ENCODE measurements around the gene CD84. TPM values are rescaled to one million over a fixed set of nuclear protein-coding genes. Genes with fewer than 3 reads are reported as not detected.
A peak's percentile ranks its signal among the peaks of the same experiment; 100 is the strongest.

The CD84 gene
- total RNA-seq, 2 experiments from 2014 or later: 22.2 to 23.4 TPM

DNA sequence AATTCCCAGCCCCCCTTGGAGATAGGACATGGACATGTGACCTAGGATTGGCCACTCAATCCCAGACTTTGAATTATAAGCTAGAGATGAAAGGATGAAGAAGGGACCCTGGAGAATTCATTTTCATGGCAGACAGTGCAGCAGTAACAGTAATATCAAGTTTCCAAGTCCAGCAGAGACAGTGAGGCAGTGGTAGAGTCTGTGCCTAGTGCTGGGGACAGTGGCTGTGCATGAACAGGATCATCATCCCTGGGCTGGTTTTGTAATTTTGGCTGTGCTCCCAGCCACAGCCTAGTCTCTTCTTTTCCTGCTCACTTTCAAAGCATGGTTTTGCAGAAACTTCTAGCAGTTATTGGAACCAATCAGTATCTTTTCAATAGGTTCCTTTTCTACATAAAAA, 29.6 kb upstream of the CD84 start:
- Histone ChIP-seq H3K4me2 (ENCODE audit: low read length) (peak overlapping the region; percentile 9; the same call in 1 of the 2 replicates), H3K4me1 (ENCODE audit: insufficient read depth, low read length, poor library complexity, severe bottlenecking) (peaks cover 60% of the 10 kb centered on the region), H3K79me2 (ENCODE audit: insufficient read depth, low read depth, low read length) (no peaks in the 10 kb centered on the region), H3K4me3 (ENCODE audit: low read depth, low read length, poor library complexity, severe bottlenecking) (no peak overlapping the region), H3K36me3 (ENCODE audit: insufficient read depth, low read length) (peaks cover 7% of the 10 kb centered on the region; the same call in 1 of the 2 replicates), H3K9me2 (ENCODE audit: insufficient read depth, low read length) (no peaks in the 10 kb centered on the region), H4K20me1 (ENCODE audit: insufficient read depth, low read length) (no peaks in the 10 kb centered on the region), H3K27ac (ENCODE audit: low read depth, low read length, poor library complexity, severe bottlenecking) (no peak overlapping the region), H2AFZ (ENCODE audit: low read length) (peak overlapping the region; percentile 47; the same call in 1 of the 2 replicates), H3K9me3 (ENCODE audit: low read length) (peaks cover 18% of the 10 kb centered on the region; the same call in 1 of the 2 replicates)
- intact Hi-C loops (cut with micrococcal nuclease; ENCODE audit: unreplicated experiment): loop anchor here (5.0 kb wide), 2 partner anchors 267 to 407 kb away; partner anchors contain the start of genes COPA and NCSTN
- ChIA-PET POLR2A (interaction anchor here (0.6 to 2.7 kb wide), 11 partner anchors 10 to 232 kb away, joined by 3 to 17 read pairs (median 4); no protein-coding TSS in a partner anchor), CTCF (ENCODE audit: unreplicated experiment) (interaction anchor here (1.6 to 2.7 kb wide), 3 partner anchors 66 to 233 kb away, joined by 5 to 9 read pairs (median 6); no protein-coding TSS in a partner anchor)
- BruUV-seq (replicated peaks): no TSS peak
- no peak for TF ChIP-seq EZH2phosphoT487 (IDR thresholded peaks at IDR 0.05; ENCODE audit: borderline replicate concordance, low read depth, low read length)
- TF ChIP-seq, protein P1, sequence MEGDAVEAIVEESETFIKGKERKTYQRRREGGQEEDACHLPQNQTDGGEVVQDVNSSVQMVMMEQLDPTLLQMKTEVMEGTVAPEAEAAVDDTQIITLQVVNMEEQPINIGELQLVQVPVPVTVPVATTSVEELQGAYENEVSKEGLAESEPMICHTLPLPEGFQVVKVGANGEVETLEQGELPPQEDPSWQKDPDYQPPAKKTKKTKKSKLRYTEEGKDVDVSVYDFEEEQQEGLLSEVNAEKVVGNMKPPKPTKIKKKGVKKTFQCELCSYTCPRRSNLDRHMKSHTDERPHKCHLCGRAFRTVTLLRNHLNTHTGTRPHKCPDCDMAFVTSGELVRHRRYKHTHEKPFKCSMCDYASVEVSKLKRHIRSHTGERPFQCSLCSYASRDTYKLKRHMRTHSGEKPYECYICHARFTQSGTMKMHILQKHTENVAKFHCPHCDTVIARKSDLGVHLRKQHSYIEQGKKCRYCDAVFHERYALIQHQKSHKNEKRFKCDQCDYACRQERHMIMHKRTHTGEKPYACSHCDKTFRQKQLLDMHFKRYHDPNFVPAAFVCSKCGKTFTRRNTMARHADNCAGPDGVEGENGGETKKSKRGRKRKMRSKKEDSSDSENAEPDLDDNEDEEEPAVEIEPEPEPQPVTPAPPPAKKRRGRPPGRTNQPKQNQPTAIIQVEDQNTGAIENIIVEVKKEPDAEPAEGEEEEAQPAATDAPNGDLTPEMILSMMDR (conservative IDR thresholded peaks at IDR 0.05; ENCODE audit: low read length): no peak
- no peak for DNase-seq (ENCODE audit: low spot score)

DNA sequence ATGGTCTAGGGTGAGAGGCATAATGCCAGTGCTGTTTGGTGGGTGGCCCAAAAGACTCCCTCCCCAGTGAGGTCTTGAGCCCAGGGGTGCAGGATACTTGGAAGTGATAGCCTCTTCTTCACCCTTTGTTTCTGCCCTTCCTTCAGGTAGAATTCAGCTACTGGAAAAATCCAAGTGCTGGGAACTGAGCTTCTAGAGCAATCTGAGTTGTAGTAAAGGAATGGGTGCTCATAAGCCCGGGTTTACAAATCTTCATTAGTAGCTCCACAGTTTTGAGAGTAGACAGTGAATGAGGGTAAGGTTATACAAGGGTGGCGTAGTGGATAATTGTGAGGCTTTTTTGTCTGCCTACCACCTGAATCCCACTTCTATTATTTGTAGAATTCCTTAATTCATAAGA, 29.2 kb upstream of the CD84 start:
- POLR2A ChIA-PET: interaction anchor here (0.7 to 2.7 kb wide), 8 partner anchors 10 to 231 kb away, joined by 3 to 17 read pairs (median 4); no protein-coding TSS in a partner anchor
- Histone ChIP-seq H4K20me1 (ENCODE audit: insufficient read depth, low read length) (no peaks in the 10 kb centered on the region), H3K4me2 (ENCODE audit: low read length) (peak overlapping the region; percentile 9; the same call in 1 of the 2 replicates), H2AFZ (ENCODE audit: low read length) (peak overlapping the region; percentile 66; the same call in 1 of the 2 replicates), H3K79me2 (ENCODE audit: insufficient read depth, low read depth, low read length) (no peaks in the 10 kb centered on the region), H3K4me3 (ENCODE audit: low read depth, low read length, poor library complexity, severe bottlenecking) (no peak overlapping the region), H3K9me2 (ENCODE audit: insufficient read depth, low read length) (no peaks in the 10 kb centered on the region), H3K36me3 (ENCODE audit: insufficient read depth, low read length) (peaks cover 7% of the 10 kb centered on the region; the same call in 1 of the 2 replicates), H3K27ac (ENCODE audit: low read depth, low read length, poor library complexity, severe bottlenecking) (no peak overlapping the region), H3K4me1 (ENCODE audit: insufficient read depth, low read length, poor library complexity, severe bottlenecking) (peaks cover 60% of the 10 kb centered on the region), H3K9me3 (ENCODE audit: low read length) (peaks cover 22% of the 10 kb centered on the region; the same call in 1 of the 2 replicates)
- CTCF ChIA-PET (ENCODE audit: unreplicated experiment): interaction anchor here (1.0 to 2.7 kb wide), 3 partner anchors 66 to 232 kb away, joined by 5 to 9 read pairs (median 6); no protein-coding TSS in a partner anchor
- intact Hi-C loops (cut with micrococcal nuclease; ENCODE audit: unreplicated experiment): loop anchor here (5.0 kb wide), 2 partner anchors 266 to 406 kb away; partner anchors contain the start of genes COPA and NCSTN
- no peak for DNase-seq (ENCODE audit: low spot score)
- BruUV-seq (replicated peaks): no TSS peak
- no peak for TF ChIP-seq EZH2phosphoT487 (IDR thresholded peaks at IDR 0.05; ENCODE audit: borderline replicate concordance, low read depth, low read length)
- TF ChIP-seq, protein P1 (conservative IDR thresholded peaks at IDR 0.05; ENCODE audit: low read length): no peak

Data from OCI-LY7 (cell line).